ENCODE data around the gene DAO. TPM values are rescaled to one million over a fixed set of nuclear protein-coding genes. Genes with fewer than 3 reads are reported as not detected.

Gene DAO
- total RNA-seq, 2 donors from 2014 or later, result not detected

GRCh38 chr12:108940138-108940537, 60.2 kb downstream of the DAO start:
- Histone ChIP-seq H3K4me3 (no peak overlapping the region), H3K36me3 (no peaks in the 10 kb centered on the region), H3K27me3 (no peaks in the 10 kb centered on the region), H3K4me1 (no peaks in the 10 kb centered on the region), H3K27ac (no peak overlapping the region), H3K9me3 (no peaks in the 10 kb centered on the region)
- no peak for DNase-seq (ENCODE audit: low spot score)
- TF ChIP-seq CTCF (IDR thresholded peaks at IDR 0.05), result no peak

- no peaks in the 10 kb centered on the region for H3K27me3 ChIP-seq
- DNase-seq (ENCODE audit: low spot score), result no peak
- H3K36me3 ChIP-seq, result no peaks in the 10 kb centered on the region
- H3K4me3 ChIP-seq, result no peak overlapping the region
- no peak for TF ChIP-seq CTCF (IDR thresholded peaks at IDR 0.05)
- no peak overlapping the region for H3K27ac ChIP-seq
- H3K4me1 ChIP-seq, result peaks cover 0 to 6% of the 10 kb centered on the region in 2 donors
- H3K9me3 ChIP-seq, result peaks cover 0 to 11% of the 10 kb centered on the region in 2 donors
These were observed 67.2 kb downstream of the DAO start for GRCh38 chr12:108947097-108947496.

GRCh38 chr12:108948367-108948766, 68.5 kb downstream of the DAO start:
- Histone ChIP-seq H3K36me3 (no peaks in the 10 kb centered on the region), H3K4me1 (peaks cover 0 to 6% of the 10 kb centered on the region in 2 donors), H3K4me3 (no peak overlapping the region), H3K27ac (no peak overlapping the region), H3K27me3 (no peaks in the 10 kb centered on the region), H3K9me3 (peaks cover 0 to 11% of the 10 kb centered on the region in 2 donors)
- no peak for DNase-seq (ENCODE audit: low spot score)
- no peak for TF ChIP-seq CTCF (IDR thresholded peaks at IDR 0.05)

GRCh38 chr12:108949976-108950375, 70.1 kb downstream of the DAO start:
- no peak for DNase-seq (ENCODE audit: low spot score)
- no peak for TF ChIP-seq CTCF (IDR thresholded peaks at IDR 0.05)
- no peak overlapping the region for H3K27ac ChIP-seq
- H3K36me3 ChIP-seq, result no peaks in the 10 kb centered on the region
- H3K4me3 ChIP-seq, result no peak overlapping the region
- no peaks in the 10 kb centered on the region for H3K27me3 ChIP-seq
- peaks cover 0 to 6% of the 10 kb centered on the region in 2 donors for H3K4me1 ChIP-seq
- peaks cover 0 to 11% of the 10 kb centered on the region in 2 donors for H3K9me3 ChIP-seq

MicroRNA genes within 50 kb of the gene (microRNA counts, 767-probe panel; counts per million panel counts)
- microRNA hsa-miR-619, result 0 to 961 counts per million in 2 donors

Small RNA genes within 50 kb of the gene (microRNA-seq; reads per million reads assigned to microRNA genes)
- gene MIR619 (ENCODE audit: borderline number of aligned reads in 2 of 2, borderline replicate concordance in 1 of 2), result 0 reads per million in 2 donors

Other genes starting within 250 kb of the DAO start
- gene SELPLG, start 246.2 kb upstream of the DAO start, total RNA-seq, result 1 to 10 TPM; 3.7 to 7.7 TPM
- gene CORO1C, start 148.6 kb upstream of the DAO start, total RNA-seq, result 10 to 100 TPM; 59.6 to 70.7 TPM
- 10 to 100 TPM; 22.0 to 25.9 TPM for gene SSH1, start 22.5 kb upstream of the DAO start, total RNA-seq
- gene SVOP, start 141.0 kb downstream of the DAO start, total RNA-seq, result under 1 TPM in 1 of 2 donors, not detected in 1; 0.08 TPM
- 10 to 100 TPM; 13.8 to 19.1 TPM for gene USP30, start 172.5 kb downstream of the DAO start, total RNA-seq
- 1 to 10 TPM; 3.9 to 8.5 TPM for gene ALKBH2, start 213.4 kb downstream of the DAO start, total RNA-seq
- 10 to 100 TPM; 10.2 to 12.1 TPM for gene UNG, start 217.5 kb downstream of the DAO start, total RNA-seq
- gene ACACB, start 236.5 kb downstream of the DAO start, total RNA-seq, result 100 to 1,000 TPM in 1 of 2 donors, 10 to 100 TPM in 1; 76.8 to 104 TPM

Data from right atrium auricular region (tissue), 2 donors.